H1 (cell line): ENCODE measurements around the gene LGALS3.

Experiments
- ASH2L ChIP-seq: fragments of 200-600, 300-600 bp; sonication (generic); IDR thresholded peaks from one replicate; pipeline ENCODE4 v1.7.1; 2017; ENCODE audit warnings: low read length
- BRCA1 ChIP-seq: IDR thresholded peaks from 2 replicates; pipeline ENCODE4 v1.6.1; 2012; ENCODE audit warnings: low read depth, low read length, improper control_type of control experiment
- CBX8 ChIP-seq: fragments of 300-800, 300-1000 bp; sonication (generic); IDR thresholded peaks from 2 replicates; pipeline ENCODE4 v1.7.1; 2016; ENCODE audit warnings: low read depth, low read length, borderline replicate concordance
- CTCF ChIP-seq, 3 experiments: IDR thresholded peaks; 1 replicate in 2 of 3; 2 replicates in 1 of 3; pipeline versions ENCODE4 v1.5.1 to v1.6.1; 2011; ENCODE audit warnings: low read length in 3 of 3, mild to moderate bottlenecking in 3 of 3, inconsistent platforms in 2 of 3, low read depth in 1 of 3, moderate library complexity in 1 of 3; ENCODE audit not compliant: insufficient read depth in 1 of 3; ENCODE audit errors: control extremely low read depth in 1 of 3
- EP300 ChIP-seq, 2 experiments: IDR thresholded peaks; 1 replicate in 1 of 2; 2 replicates in 1 of 2; pipeline ENCODE4 v1.6.1; 2011 to 2012; ENCODE audit warnings: low read depth in 2 of 2, low read length in 2 of 2, mild to moderate bottlenecking in 2 of 2, borderline replicate concordance in 1 of 2, inconsistent platforms in 1 of 2, moderate library complexity in 1 of 2
- GABPA ChIP-seq: IDR thresholded peaks from 2 replicates; pipeline ENCODE4 v1.6.1; 2011; ENCODE audit warnings: mild to moderate bottlenecking, low read length, moderate library complexity, borderline replicate concordance; ENCODE audit not compliant: insufficient read depth
- JUN ChIP-seq: IDR thresholded peaks from 2 replicates; pipeline ENCODE4 v1.6.1; 2011; ENCODE audit warnings: low read depth, mild to moderate bottlenecking, improper control_type of control experiment, low read length
- KDM5A ChIP-seq: fragments of 200-600 bp; IDR thresholded peaks from 2 replicates; pipeline ENCODE4 v1.7.1; 2012; ENCODE audit warnings: mild to moderate bottlenecking, low read length, inconsistent platforms, mixed read lengths
- POLR2A ChIP-seq, 2 experiments: IDR thresholded peaks; 1 replicate in 1 of 2; 2 replicates in 1 of 2; pipeline ENCODE4 v1.6.1; 2011; ENCODE audit warnings: low read depth in 2 of 2, low read length in 2 of 2, mild to moderate bottlenecking in 2 of 2; ENCODE audit errors: control extremely low read depth in 1 of 2
- RFX5 ChIP-seq: IDR thresholded peaks from 2 replicates; pipeline ENCODE4 v1.6.1; 2011; ENCODE audit warnings: low read depth, low read length, improper control_type of control experiment, borderline replicate concordance
- SAP30 ChIP-seq: fragments of 300-600 bp; sonication (generic); IDR thresholded peaks from 2 replicates; pipeline ENCODE4 v1.7.1; 2012; ENCODE audit warnings: low read length, moderate library complexity, mild to moderate bottlenecking, inconsistent platforms; ENCODE audit not compliant: insufficient read depth, insufficient replicate concordance
- SP1 ChIP-seq: IDR thresholded peaks from 2 replicates; pipeline ENCODE4 v1.6.1; 2011; ENCODE audit warnings: low read depth, low read length
- SUZ12 ChIP-seq: fragments of 200-600 bp; sonication (generic); IDR thresholded peaks from 2 replicates; pipeline ENCODE4 v1.6.1; 2012; ENCODE audit warnings: mild to moderate bottlenecking, inconsistent platforms, low read length, moderate library complexity, mixed read lengths
- ZNF274 ChIP-seq: IDR thresholded peaks from 2 replicates; pipeline ENCODE4 v1.7.0; 2012; ENCODE audit warnings: low read length, borderline replicate concordance; ENCODE audit errors: extremely low read depth

GRCh38 chr14:55126932-55127459 is 2.1 kb upstream of the LGALS3 start:
- TF ChIP-seq CBX8 (no peak), SAP30 (no peak), BRCA1 (no peak), SP1 (no peak), CTCF (IDR thresholded peaks at IDR 0.05; ENCODE audit: control extremely low read depth in 1 of 3, insufficient read depth in 1 of 3, low read depth in 1 of 3, low read length in 3 of 3) (no peak), KDM5A (no peak), POLR2A (IDR thresholded peaks at IDR 0.05; ENCODE audit: control extremely low read depth in 1 of 2, low read depth in 2 of 2, low read length in 2 of 2) (no peak), SUZ12 (no peak), ASH2L (no peak), EP300 (IDR thresholded peaks at IDR 0.05; ENCODE audit: borderline replicate concordance in 1 of 2, low read depth in 2 of 2, low read length in 2 of 2) (no peak), RFX5 (no peak), JUN (no peak), ZNF274 (no peak), GABPA (no peak)
